GM21423 (cell line): Measurements from ENCODE around the gene ABCA10.

ENCODE experiments used
- ATAC-seq: cut with Tn5 transposase; IDR thresholded peaks from one replicate; pipeline ENCODE4 v1.9.1; 2021; ENCODE audit warnings: mild to moderate bottlenecking, moderate library complexity; ENCODE audit not compliant: unreplicated experiment

Gene ABCA10

DNA sequence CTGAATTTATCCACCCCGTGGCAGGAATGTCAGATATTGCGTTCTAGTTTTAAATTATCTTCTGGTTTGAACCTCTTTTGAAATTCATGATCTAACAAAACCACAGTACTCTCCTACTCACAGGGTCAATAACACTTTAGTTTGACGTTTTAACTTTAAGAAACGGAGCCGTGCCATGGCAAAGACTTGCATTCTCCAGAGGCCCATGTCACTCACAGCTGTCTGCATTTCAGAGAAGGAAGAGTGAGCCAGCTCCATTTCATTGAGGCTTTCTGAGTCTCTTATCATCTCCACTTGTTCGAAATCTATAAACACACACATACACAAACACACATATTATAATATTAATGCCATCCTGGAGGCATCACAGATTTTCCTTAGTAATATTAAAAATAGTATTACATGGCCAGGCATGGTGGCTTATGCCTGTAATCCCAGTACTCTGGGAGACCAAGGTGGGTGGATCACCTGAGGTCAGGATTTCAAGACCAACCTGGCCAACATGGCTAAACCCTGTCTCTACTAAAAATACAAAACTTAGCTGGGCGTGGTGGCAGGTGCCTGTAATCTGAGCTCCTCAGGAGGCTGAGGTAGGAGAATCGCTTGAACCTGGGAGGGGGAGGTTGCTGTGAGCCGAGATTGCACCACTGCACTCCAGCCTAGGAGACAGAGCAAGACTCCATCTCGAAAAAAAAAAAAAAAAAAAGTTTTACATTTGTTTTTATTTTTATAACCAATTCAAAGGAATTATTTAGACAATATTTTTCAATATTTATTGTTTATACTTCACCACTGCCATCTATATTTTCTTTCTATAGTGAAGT, 122.5 kb downstream of the ABCA10 start:
- no peak for ATAC-seq

DNA sequence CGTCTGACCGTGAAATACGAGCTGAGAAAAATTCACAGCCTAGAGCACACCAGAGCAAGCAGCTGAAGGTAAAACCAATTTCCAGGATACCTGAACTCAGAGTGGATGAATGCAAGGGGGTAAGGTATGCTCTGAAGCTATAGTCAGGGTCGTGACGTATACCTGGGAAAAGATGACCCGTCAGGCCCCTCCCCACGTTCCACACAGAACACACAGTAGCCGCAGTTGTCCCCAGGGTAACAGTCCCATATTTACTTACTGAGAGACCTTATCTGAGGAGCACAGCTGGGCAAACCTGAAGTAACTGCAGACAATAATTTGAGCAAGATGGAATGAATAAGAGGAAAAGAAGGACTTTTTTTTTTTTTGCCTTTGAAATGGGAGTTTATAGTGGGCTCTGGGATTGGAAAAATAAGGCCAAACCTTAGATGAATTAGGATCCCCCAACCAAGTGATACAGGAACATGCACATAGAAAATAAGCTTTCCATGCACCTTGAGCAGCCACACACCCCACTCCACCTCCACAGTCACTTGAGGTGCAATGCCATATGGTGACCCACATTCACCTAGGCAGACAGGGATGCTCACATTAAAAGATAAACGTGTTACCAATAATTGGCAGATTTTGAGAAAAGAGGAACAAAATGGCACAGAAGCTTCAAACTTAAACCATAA, 124.9 kb downstream of the ABCA10 start:
- no peak for ATAC-seq

DNA sequence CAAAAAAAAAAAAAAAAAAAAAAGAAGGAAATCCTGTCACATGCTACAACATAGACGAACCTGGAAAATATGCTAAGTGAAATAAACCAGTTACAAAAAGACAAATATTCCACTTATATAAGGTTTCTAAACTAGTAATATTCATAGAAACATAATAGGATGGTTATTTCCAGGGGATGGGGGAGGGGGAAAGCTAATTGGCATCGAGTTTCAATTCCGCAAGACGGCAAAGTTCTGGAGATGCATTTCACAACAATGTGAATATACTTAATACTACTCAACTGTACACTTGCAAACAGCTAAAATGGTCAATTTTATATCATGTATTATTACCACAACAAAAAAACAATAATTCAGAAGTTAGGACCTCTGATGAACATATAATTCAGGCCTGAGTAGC, 130.0 kb downstream of the ABCA10 start:
- no peak for ATAC-seq
